ENCODE data around the gene NANS.
"Not testable (repeated sequence)": the region's sequence is repeated elsewhere in the genome, so short reads cannot be mapped to it uniquely, and the experiment has no call there.

Gene NANS

DNA sequence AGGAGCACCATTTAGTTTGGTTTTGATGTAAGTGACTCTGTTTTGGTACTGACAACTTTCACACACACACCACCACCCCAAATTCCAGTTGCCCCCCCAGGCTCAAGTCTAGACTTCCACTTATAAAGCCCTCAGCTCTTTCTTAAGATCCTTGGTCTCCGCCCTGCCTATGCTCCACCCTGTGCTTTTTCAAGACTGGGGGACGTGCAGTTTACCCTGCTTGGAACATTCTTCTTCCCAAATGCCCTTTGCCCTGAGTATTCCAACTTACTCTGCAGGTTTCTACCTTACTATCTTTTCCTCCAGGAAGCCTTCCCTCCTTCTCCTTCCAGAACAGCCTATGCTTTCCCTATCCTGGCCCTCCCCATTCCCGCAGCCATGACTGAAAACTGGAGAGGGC lies 63.9 kb downstream of the NANS start:
- 0 out of 20 replicates have a peak overlapping the region, but pooled peaks of 1 of the 10 experiments have one; percentile 1 for H3K4me3 ChIP-seq
- no peaks in the 10 kb centered on the region for H3K9me3 ChIP-seq (replicated peaks in 1 of 11)
- peak overlapping the region in 10 of 11 experiments; percentile 29 to 84 (median 62); a peak in 20 of 22 replicates for H3K27ac ChIP-seq
- H3K9ac ChIP-seq = peak overlapping the region in 4 of 11 experiments; percentile 15 to 82 (median 23); a peak in 9 of 22 replicates
- H4K20me1 ChIP-seq = no peaks in the 10 kb centered on the region
- peak overlapping the region; percentile 37 to 97 (median 88) for H3K4me2 ChIP-seq
- peaks cover 0 to 16% (median 12%) of the 10 kb centered on the region in 11 experiments; a peak in 16 of 22 replicates for H3K36me3 ChIP-seq
- peaks cover 55 to 86% (median 79%) of the 10 kb centered on the region in 10 experiments for H3K4me1 ChIP-seq
- no peak for TF ChIP-seq Cebpa-rat (IDR thresholded peaks at IDR 0.05)
- no peaks in the 10 kb centered on the region for H3K27me3 ChIP-seq

DNA sequence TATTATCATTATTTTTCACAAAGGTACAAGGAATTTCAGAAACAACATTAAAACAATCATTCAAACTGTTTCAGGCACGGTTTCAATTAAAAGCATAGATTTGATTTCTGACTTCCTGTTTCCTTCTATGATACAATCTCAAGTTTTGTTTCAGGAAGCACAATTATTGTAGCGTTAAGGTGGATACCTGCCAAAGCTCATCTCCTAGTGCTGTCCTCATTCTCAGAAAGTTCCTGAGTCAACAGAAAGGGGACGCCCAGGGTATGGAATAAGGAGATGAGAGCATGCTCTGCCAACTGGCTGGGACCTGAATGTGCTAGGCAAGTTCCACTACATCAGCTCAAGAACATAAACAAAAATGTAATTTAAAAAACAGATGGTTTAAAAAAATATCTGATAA lies 64.5 kb downstream of the NANS start:
- Histone ChIP-seq H3K27me3 (no peaks in the 10 kb centered on the region), H3K9ac (peak overlapping the region in 2 of 11 experiments; percentile 15 to 82; a peak in 1 of 22 replicates), H3K4me1 (peaks cover 55 to 85% (median 79%) of the 10 kb centered on the region in 10 experiments), H3K4me2 (peak overlapping the region in 10 of 11 experiments; percentile 37 to 96 (median 87); a peak in 21 of 22 replicates), H3K36me3 (peaks cover 0 to 11% (median 6%) of the 10 kb centered on the region in 11 experiments; a peak in 14 of 22 replicates), H3K27ac (peak overlapping the region in 8 of 11 experiments; percentile 24 to 84 (median 70); a peak in 13 of 22 replicates), H4K20me1 (no peaks in the 10 kb centered on the region), H3K9me3 (replicated peaks in 1 of 11) (no peaks in the 10 kb centered on the region), H3K4me3 (no peak overlapping the region)
- TF ChIP-seq Cebpa-rat (IDR thresholded peaks at IDR 0.05) = no peak

DNA sequence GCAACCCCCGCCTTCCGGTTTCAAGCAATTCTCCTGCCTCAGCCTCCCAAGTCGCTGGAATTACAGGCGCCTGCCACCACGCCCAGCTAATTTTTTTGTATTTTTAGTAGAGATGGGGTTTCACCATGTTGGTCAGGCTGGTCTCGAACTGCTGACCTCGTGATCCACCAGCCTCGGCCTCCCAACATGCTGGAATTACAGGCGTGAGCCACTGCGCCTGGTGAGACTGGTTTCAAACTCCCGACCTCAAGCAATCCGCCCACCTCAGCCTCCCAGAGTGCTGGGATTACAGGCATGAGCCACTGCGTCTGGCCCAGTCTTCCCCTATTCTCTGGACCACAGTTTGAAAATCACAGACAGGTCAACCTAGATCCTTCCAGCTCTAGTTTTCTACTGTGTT lies 67.6 kb downstream of the NANS start:
- Histone ChIP-seq H3K4me2 (peak overlapping the region in 9 of 11 experiments; percentile 37 to 96 (median 67); a peak in 15 of 22 replicates), H3K4me1 (peaks cover 58 to 84% (median 73%) of the 10 kb centered on the region in 10 experiments), H3K9ac (peak overlapping the region in 1 of 11 experiments; percentile 54; a peak in 2 of 22 replicates)
- not testable (repeated sequence) for H4K20me1 ChIP-seq; H3K4me3 ChIP-seq; H3K36me3 ChIP-seq; H3K9me3 ChIP-seq (replicated peaks in 1 of 11); H3K27ac ChIP-seq; H3K27me3 ChIP-seq

DNA sequence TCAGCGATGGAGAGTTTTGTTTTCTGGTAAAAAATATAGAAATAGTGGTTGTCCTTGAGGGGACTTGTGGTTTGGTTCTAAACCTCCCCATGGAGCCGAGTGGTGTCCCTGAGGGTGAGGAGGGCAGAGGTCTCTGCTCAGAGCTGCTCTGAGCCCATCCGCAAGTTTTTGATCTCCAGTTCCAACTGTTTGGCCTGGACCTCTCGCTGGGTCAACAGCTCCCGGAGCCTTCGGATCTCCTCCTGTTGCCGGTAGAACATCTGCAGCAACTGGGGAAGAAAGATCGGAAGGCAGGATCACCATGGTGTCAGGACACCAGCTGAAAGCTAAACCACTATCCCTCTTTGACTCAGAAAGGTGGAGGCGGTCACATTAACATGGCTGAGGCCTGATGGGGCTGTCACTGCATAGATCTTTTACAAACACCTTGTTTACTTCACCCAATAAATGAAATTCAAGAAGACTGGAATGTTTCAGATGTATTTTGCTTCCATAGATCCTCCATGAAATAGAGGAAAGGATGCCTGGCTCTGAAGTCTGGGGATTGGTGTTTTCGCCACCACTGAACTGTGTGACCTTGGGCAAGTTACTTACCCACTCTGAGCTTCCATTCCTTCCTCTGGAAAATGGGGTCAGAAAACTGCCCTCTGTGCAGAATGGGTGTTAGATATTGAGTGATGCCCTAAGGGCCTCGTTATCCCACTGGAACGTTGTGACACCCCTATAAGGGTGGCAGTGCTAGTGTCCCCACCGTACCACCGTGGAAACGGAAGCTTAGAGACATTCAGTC lies 68.3 kb downstream of the NANS start:
- Histone ChIP-seq H3K27ac (peak overlapping the region in 1 of 11 experiments; percentile 10; a peak in 4 of 22 replicates), H3K4me2 (peak overlapping the region in 9 of 11 experiments; percentile 37 to 96 (median 67); a peak in 16 of 22 replicates), H3K9ac (peak overlapping the region in 3 of 11 experiments; percentile 16 to 54 (median 49); a peak in 4 of 22 replicates), H3K36me3 (no peaks in the 10 kb centered on the region), H3K4me1 (peaks cover 58 to 85% (median 73%) of the 10 kb centered on the region in 10 experiments), H3K27me3 (no peaks in the 10 kb centered on the region), H3K4me3 (no peak overlapping the region), H4K20me1 (no peaks in the 10 kb centered on the region), H3K9me3 (replicated peaks in 1 of 11) (no peaks in the 10 kb centered on the region)
- TF ChIP-seq Cebpa-rat (IDR thresholded peaks at IDR 0.05) = no peak

DNA sequence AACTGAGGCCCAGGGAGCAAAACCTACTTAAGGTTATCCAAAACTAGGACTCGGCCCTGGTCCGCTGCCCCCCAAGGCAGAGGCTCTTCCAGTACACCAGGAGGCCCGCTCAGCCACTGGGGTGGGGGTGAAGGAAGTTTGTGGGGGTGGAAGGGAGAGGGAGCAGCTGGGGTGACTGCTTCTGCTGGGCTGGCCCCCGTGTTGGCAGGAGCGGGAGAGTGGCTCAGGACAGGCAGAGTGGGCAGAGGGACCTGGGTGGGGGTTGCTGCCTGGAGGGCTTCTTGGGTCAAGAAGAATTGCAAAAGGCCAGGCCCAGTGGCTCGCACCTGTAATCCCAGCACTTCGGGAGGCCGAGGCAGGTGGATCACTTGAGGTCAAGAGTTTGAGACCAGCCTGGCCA lies 70.7 kb downstream of the NANS start:
- H3K4me2 ChIP-seq = peak overlapping the region in 1 of 11 experiments; percentile 15; a peak in 1 of 22 replicates
- no peaks in the 10 kb centered on the region for H4K20me1 ChIP-seq
- H3K27ac ChIP-seq = 0 out of 22 replicates have a peak overlapping the region, but pooled peaks of 1 of the 11 experiments have one; percentile 4
- no peaks in the 10 kb centered on the region for H3K27me3 ChIP-seq
- no peaks in the 10 kb centered on the region for H3K9me3 ChIP-seq (replicated peaks in 1 of 11)
- no peaks in the 10 kb centered on the region for H3K36me3 ChIP-seq
- H3K4me1 ChIP-seq = peaks cover 39 to 76% (median 63%) of the 10 kb centered on the region in 10 experiments
- no peak overlapping the region for H3K4me3 ChIP-seq
- TF ChIP-seq Cebpa-rat (IDR thresholded peaks at IDR 0.05) = no peak
- H3K9ac ChIP-seq = no peak overlapping the region

DNA sequence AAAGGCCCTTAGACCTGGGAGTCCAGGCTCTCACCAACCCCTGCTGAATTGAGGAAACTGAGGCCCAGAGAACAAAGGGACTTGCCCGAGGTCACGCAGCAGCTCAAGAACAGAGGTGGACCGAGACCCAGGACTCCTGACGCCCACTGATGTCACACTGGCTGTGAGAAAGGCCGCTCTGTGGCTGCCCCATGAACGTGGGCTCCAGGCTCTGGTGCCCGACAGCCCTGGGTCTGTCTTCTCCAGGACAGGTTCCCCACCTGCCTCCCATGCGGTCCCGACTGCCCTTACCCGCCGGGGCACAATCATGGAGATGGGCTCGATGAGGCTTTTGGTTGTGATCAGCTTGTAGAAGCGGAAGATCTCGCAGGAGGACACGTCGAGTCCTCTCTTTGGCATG lies 71.8 kb downstream of the NANS start:
- TF ChIP-seq Cebpa-rat (IDR thresholded peaks at IDR 0.05) = no peak
- H3K4me1 ChIP-seq = peaks cover 31 to 76% (median 61%) of the 10 kb centered on the region in 10 experiments

DNA sequence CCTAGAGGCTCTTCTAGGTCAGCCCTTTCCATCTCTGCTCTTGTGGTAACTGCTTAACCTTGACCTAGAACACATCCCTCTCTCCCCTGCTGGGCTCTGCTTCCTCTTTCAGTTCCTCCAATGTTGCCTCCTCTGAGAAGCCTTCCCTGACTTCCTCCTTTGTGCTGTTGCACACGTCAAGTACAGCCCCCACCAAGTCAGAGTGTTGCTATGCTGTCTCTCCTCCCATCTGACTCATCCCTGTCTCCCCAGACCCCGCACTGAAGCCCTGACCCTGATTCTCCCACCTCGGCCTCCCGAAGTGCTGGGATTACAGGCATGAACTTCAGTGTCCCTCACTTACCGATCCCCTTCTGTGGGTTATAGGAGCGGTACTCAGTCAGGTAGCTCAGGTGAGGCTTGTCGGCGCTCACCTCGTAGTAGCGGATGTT lies 72.9 kb downstream of the NANS start:
- Histone ChIP-seq H3K9ac (peak overlapping the region in 7 of 11 experiments; percentile 2 to 60 (median 44); a peak in 10 of 22 replicates), H3K4me1 (peaks cover 30 to 76% (median 59%) of the 10 kb centered on the region in 10 experiments), H3K27me3 (no peaks in the 10 kb centered on the region), H3K4me2 (peak overlapping the region; percentile 50 to 90 (median 65)), H4K20me1 (no peaks in the 10 kb centered on the region; a peak in 1 of 22 replicates), H3K27ac (peak overlapping the region in 10 of 11 experiments; percentile 31 to 72 (median 63); a peak in 17 of 22 replicates), H3K36me3 (no peaks in the 10 kb centered on the region), H3K4me3 (no peak overlapping the region), H3K9me3 (replicated peaks in 1 of 11) (no peaks in the 10 kb centered on the region)
- TF ChIP-seq Cebpa-rat (IDR thresholded peaks at IDR 0.05) = no peak

More for the DNA sequence above, 71.8 kb downstream of the NANS start:
- Histone ChIP-seq H3K27me3 (no peaks in the 10 kb centered on the region), H4K20me1 (no peaks in the 10 kb centered on the region; a peak in 1 of 22 replicates), H3K9ac (peak overlapping the region in 7 of 11 experiments; percentile 17 to 60 (median 42); a peak in 9 of 22 replicates), H3K36me3 (no peaks in the 10 kb centered on the region), H3K4me2 (peak overlapping the region in 9 of 11 experiments; percentile 53 to 90 (median 65); a peak in 18 of 22 replicates), H3K4me3 (no peak overlapping the region; a peak in 1 of 20 replicates), H3K9me3 (replicated peaks in 1 of 11) (no peaks in the 10 kb centered on the region), H3K27ac (peak overlapping the region in 9 of 11 experiments; percentile 13 to 72 (median 62); a peak in 18 of 22 replicates)

DNA sequence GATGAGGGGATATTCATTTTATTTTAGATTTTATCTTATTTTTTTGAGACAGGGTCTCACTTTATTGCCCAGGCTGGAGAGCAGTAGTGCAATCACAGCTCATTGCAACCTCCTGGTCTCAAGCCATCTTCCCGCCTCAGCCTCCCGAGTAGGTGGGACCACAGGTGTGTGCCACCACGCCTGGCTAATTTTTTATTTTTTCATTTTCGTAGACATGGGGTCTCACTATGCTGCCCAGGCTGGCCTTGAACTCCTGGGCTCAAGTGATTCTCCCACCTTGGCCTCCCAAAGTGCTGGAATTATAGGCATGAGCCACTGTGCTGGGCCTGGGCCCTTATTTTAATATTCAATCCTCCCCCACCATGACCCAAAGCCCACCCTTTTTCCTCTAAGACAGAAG lies 73.5 kb downstream of the NANS start:
- H3K27ac ChIP-seq = peak overlapping the region in 7 of 11 experiments; percentile 31 to 72 (median 64); a peak in 11 of 22 replicates
- not testable (repeated sequence) for H3K9me3 ChIP-seq (replicated peaks in 1 of 11); H3K36me3 ChIP-seq; H3K4me3 ChIP-seq; H3K27me3 ChIP-seq; H4K20me1 ChIP-seq
- peak overlapping the region; percentile 50 to 90 (median 65); a peak in 21 of 22 replicates for H3K4me2 ChIP-seq
- peak overlapping the region in 4 of 11 experiments; percentile 21 to 47 (median 34); a peak in 3 of 22 replicates for H3K9ac ChIP-seq
- H3K4me1 ChIP-seq = peaks cover 30 to 70% (median 55%) of the 10 kb centered on the region in 10 experiments

Measured in BLaER1 treated with 17β-estradiol and CSF1 and Interleukin-3, amounts not matched to agents 10 nM and 100 nM (cell line).